Left lung (tissue), 10 donors: ENCODE results near the gene HTRA3. TPM values are rescaled to one million over a fixed set of nuclear protein-coding genes. Genes with fewer than 3 reads are reported as not detected.

Experiments used
- ATAC-seq: fragments of 200-7000 bp; cut with Tn5 transposase; one replicate; pipeline ENCODE4 v1.9.1; 2020; ENCODE audit warnings: moderate library complexity
- DNase-seq, 4 donors: peaks; one replicate each; pipeline ENCODE4 v3.0.0-alpha.2; 2013 to 2020
- H3K27ac ChIP-seq, 2 donors: fragments of 200-600 bp; sonication (generic) in 1 of 2; one replicate each; pipeline versions ENCODE4 v1.5.0 to v1.8.0; 2020 to 2021
- H3K27me3 ChIP-seq, 2 donors: fragments of 200-600 bp; sonication (generic) in 1 of 2; one replicate each; pipeline versions ENCODE4 v1.5.0 to v1.8.0; 2020 to 2021
- H3K36me3 ChIP-seq, 2 donors: fragments of 200-600 bp; sonication (generic) in 1 of 2; one replicate each; pipeline versions ENCODE4 v1.5.0 to v1.8.0; 2020 to 2021
- H3K4me1 ChIP-seq, 2 donors: fragments of 200-600 bp; one replicate each; pipeline ENCODE4 v1.8.0; 2021
- H3K4me3 ChIP-seq, 2 donors: fragments of 200-600 bp; sonication (generic) in 1 of 2; one replicate each; pipeline versions ENCODE4 v1.5.0 to v1.8.0; 2020 to 2021; ENCODE audit warnings: mild to moderate bottlenecking in 1 of 2
- H3K9me3 ChIP-seq, 2 donors: fragments of 200-600 bp; sonication (generic) in 1 of 2; one replicate each; pipeline versions ENCODE4 v1.5.0 to v1.8.0; 2020 to 2021
- intact Hi-C, 2 donors: fragments of 100-400 bp; cut with DNase I; formaldehyde crosslinking; loops; one replicate each; pipeline versions ENCODE4 v1.11.2 to v1.14.2; 2022
- polyA plus RNA-seq, 6 donors: library from polyadenylated mRNA; unstranded; fragments of 120-200 nt; gene quantifications; one replicate each; pipeline ENCODE4 v1.2.1, GENCODE V29; 2013; ENCODE audit not compliant: insufficient read length in 6 of 6
- total RNA-seq, 2 donors: library from RNA; stranded (reverse); fragmentation: NEBNext Ultra II Directional; extraction: Animal tissue kit (Norgen Biotek cat#: 25700); gene quantifications; one replicate each; pipeline ENCODE4 v1.2.1, GENCODE V29; 2021
- TF ChIP-seq, protein P1 (sequence below), 2 donors: fragments of 200-600 bp; sonication (generic) in 1 of 2; IDR thresholded peaks; one replicate each; pipeline versions ENCODE4 v1.5.0 to v1.8.0; 2021; ENCODE audit warnings: antibody characterized with exemption in 2 of 2
- donor health status: DM: no; HTN: yes; CAD: no.
- donor health status: DM: no; HTN: no; CAD: no.

The HTRA3 gene
- total and polyA plus RNA-seq, 8 donors = 9.7 to 18.3 (median 12.1) TPM

DNA sequence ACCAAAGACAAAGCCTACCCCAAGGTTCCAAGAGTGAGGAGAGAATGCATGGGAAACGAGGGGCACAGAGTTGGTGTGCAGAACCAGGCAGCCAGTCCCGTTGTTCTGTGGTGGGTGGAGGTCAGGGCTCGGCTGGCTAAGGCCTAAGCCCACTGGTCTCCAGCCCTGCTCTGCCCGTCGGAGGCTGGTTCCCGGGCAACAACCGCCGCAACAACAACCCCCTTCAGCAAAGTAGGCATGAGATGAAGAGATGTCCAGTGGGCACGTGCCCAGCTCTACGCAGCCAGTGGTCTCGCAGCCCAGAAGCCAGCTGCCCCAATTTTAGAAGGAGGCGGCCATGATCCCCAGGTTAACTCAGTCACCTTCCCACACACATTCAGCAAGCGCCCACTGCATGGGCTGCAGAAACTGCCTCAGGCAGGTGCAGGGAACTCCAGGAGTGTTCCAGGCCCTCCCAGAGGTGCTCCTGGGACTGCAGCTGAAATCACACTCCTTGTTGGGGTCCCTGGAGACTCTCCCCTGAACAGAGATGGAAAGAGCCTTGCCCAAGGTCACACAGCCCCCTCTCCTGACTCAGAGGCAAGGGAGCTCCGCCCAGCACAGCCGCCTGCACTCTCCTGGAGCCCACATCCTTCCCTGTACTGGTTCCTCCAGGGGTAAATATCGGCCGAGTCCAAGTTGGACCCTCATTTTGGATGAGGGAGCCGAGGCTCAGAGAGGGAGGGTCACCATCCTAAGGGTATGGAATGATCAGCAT is 25.4 kb upstream of the HTRA3 start:
- Histone ChIP-seq H3K4me1 (peaks cover 16 to 26% of the 10 kb centered on the region in 2 donors), H3K36me3 (peaks cover 0 to 23% of the 10 kb centered on the region in 2 donors), H3K27ac (no peak overlapping the region), H3K27me3 (no peaks in the 10 kb centered on the region), H3K9me3 (no peaks in the 10 kb centered on the region), H3K4me3 (no peak overlapping the region)
- TF ChIP-seq, protein P1, sequence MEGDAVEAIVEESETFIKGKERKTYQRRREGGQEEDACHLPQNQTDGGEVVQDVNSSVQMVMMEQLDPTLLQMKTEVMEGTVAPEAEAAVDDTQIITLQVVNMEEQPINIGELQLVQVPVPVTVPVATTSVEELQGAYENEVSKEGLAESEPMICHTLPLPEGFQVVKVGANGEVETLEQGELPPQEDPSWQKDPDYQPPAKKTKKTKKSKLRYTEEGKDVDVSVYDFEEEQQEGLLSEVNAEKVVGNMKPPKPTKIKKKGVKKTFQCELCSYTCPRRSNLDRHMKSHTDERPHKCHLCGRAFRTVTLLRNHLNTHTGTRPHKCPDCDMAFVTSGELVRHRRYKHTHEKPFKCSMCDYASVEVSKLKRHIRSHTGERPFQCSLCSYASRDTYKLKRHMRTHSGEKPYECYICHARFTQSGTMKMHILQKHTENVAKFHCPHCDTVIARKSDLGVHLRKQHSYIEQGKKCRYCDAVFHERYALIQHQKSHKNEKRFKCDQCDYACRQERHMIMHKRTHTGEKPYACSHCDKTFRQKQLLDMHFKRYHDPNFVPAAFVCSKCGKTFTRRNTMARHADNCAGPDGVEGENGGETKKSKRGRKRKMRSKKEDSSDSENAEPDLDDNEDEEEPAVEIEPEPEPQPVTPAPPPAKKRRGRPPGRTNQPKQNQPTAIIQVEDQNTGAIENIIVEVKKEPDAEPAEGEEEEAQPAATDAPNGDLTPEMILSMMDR (IDR thresholded peaks at IDR 0.05) = no peak
- intact Hi-C loops = no loop called here
- DNase-seq (peak in 1 of 4 donors; percentile 65), ATAC-seq (no peak)

DNA sequence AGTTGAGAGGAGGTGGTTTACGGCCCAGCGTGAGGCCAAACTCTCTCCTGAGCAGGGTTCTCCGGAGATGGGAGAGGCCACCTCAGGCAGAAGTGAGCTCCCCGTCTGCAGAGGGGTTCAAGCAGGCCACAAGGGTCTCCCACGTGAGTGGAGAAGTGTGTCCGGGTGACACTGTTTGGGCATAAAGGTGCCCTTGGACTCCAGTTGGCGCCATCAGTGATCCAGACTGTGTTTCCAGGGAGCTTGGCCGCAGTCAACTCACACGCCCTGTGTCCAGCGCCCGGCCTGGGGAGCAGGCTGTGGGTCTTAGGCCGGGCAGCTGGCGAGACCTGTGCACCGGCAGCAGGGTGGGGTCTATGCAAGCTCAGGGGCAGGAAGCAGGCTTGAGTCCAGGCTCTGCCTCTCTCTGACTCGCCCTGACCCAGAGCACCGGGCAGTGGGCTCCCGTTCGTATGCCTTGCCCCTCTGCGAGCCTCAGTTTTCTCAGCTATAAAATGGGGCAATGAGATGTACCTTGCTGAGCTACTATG is 24.6 kb upstream of the HTRA3 start:
- no peak for ATAC-seq
- intact Hi-C loops = no loop called here

DNA sequence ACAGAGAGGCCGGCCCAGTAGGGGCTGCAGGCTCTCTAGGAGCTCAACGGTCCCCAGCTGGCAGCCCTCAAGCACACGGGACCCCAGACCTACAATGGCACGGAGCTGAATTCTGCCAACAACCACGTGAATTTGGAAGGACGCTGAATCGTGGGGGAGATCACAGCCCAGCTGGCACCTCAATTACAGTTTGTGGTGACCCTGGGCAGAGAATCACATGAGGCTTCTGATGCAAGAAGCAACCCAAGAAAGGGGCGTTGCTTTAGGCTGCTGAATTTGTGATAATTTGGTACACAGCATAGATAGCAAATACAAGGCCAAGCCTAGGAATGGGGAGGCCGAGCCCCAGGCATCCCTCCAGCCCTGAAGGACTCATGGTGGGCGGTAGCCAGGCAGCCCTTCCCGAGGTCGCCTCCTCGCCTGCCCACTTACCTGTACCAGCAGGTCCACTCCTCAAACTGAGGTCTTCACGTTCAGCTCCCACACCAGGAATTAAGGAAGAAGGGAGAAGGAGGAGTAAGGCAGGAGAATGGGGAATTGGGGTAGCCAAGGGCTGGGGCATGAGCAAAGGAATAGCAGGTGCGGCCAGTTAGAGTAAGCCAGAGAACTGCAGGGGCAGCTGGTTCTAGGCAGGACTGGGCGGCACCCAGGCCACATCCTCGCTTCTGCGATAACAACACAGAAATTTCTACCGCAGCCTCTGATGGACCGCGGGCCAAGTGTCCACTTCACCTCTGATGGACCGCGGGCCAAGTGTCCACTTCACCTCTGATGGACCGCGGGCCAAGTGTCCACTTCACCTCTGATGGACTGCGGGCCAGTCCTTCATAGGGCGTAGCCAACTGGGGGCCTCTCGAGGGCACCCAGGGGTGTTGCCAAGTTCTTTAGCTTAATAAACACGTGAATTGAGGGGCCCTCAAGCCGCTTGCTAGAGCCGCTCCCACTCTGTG is 23.4 kb upstream of the HTRA3 start:
- no peaks in the 10 kb centered on the region for H3K9me3 ChIP-seq
- H3K27me3 ChIP-seq = no peaks in the 10 kb centered on the region
- peak; percentile 75 for ATAC-seq
- H3K27ac ChIP-seq = peak overlapping the region; percentile 13 to 58
- TF ChIP-seq, protein P1 (IDR thresholded peaks at IDR 0.05) = no peak
- peaks cover 0 to 5% of the 10 kb centered on the region in 2 donors for H3K36me3 ChIP-seq
- intact Hi-C loops = no loop called here
- DNase-seq = peak in 2 of 4 donors; percentile 73 to 79
- peaks cover 16 to 26% of the 10 kb centered on the region in 2 donors for H3K4me1 ChIP-seq
- H3K4me3 ChIP-seq = no peak overlapping the region

More for the DNA sequence above, 24.6 kb upstream of the HTRA3 start:
- TF ChIP-seq, protein P1 (IDR thresholded peaks at IDR 0.05) = no peak
- Histone ChIP-seq H3K27me3 (no peaks in the 10 kb centered on the region), H3K4me3 (no peak overlapping the region), H3K27ac (no peak overlapping the region), H3K36me3 (peaks cover 0 to 17% of the 10 kb centered on the region in 2 donors), H3K9me3 (no peaks in the 10 kb centered on the region), H3K4me1 (peaks cover 16 to 26% of the 10 kb centered on the region in 2 donors)
- peak in 1 of 4 donors; percentile 51 for DNase-seq

DNA sequence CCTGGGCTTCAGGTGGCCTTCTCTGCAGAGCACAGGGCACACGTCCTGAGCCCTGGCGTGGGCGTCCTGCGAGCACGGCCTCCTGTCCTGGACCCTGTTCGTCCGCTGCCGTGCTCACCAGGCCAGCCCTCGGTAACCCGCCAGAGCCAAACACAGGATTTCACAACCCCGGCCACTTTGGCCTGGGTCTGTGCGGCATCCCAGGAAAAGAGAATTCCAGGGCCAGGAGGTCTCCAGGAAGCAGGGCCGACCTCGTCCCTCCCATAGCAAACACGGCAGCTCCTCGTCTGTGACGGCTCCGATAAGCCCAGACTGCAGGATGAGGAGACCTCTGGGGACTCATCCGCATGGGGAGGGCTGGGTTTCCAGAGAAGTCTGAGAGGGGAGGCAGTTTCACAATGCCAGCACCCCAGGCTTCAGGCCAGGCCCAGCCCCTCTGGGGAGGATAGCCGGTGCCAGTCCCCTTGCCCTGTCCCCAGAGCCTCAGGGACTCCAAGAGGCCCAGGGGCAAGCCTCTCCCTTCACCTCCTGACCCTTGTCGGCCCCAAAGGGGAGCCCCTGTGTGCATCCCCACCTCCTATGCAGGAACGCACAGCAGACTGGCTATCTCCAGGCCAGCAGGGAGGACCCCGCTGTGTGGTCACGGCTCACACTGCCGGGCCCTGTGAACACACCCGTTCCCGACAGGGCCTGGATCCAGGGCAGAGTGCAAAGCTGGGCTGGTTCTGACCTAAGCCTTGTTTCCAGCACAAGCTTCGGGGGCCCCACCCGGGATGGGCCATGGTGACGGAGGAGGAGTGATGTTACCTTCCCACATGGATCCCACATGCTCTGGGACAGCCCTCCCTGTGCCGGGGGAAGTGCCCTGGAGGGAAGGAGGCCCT is 22.3 kb upstream of the HTRA3 start:
- no peak overlapping the region for H3K4me3 ChIP-seq
- H3K4me1 ChIP-seq = peaks cover 16 to 20% of the 10 kb centered on the region in 2 donors
- peak overlapping the region; percentile 13 to 58 for H3K27ac ChIP-seq
- intact Hi-C loops = no loop called here
- no peaks in the 10 kb centered on the region for H3K36me3 ChIP-seq
- no peaks in the 10 kb centered on the region for H3K9me3 ChIP-seq
- ATAC-seq = peak; percentile 52
- peak in 1 of 4 donors; percentile 77 for DNase-seq
- no peaks in the 10 kb centered on the region for H3K27me3 ChIP-seq
- TF ChIP-seq, protein P1 (IDR thresholded peaks at IDR 0.05) = no peak
